Lower leg skin (tissue), 4 donors: Measurements from ENCODE around the gene TBX15. TPM values are rescaled to one million over a fixed set of nuclear protein-coding genes. Genes with fewer than 3 reads are reported as not detected.

ENCODE experiments used
- DNase-seq, 2 donors: peaks; one replicate each; pipeline ENCODE4 v3.0.0-alpha.2; 2019; ENCODE audit warnings: low spot score in 2 of 2
- H3K4me3 ChIP-seq: fragments of 200-600 bp; sonication (generic); 2 replicates; pipeline ENCODE4 v1.5.1; 2017; ENCODE audit warnings: mild to moderate bottlenecking, low read depth; ENCODE audit not compliant: poor library complexity, severe bottlenecking
- POLR2A ChIP-seq, 2 donors: fragments of 450-650 bp; IDR thresholded peaks; one replicate each; pipeline ENCODE4 v1.6.1; 2016 to 2017; ENCODE audit warnings: antibody characterized with exemption in 2 of 2, mild to moderate bottlenecking in 1 of 2, moderate library complexity in 1 of 2
- WGBS, 2 donors: methylation state at CpG; one replicate each; pipeline ENCODE4 v1.1.5; 2018; 5-methylcytosine and 5-hydroxymethylcytosine counted together
- intact Hi-C: fragments of 100-400 bp; cut with DNase I; formaldehyde crosslinking; loops from one replicate; pipeline ENCODE4 v1.15.0; 2023; ENCODE audit warnings: low total_unique reads
- total RNA-seq, 4 donors: library from RNA; depleted of rRNA; stranded (reverse); fragments of >200 nt; gene quantifications; one replicate each; pipeline ENCODE4 v1.1.0, GENCODE V29; 2016
- TF ChIP-seq, protein P1 (sequence below), 3 donors: fragments of 450-650 bp; IDR thresholded peaks; one replicate each; pipeline ENCODE4 v1.5.1; 2016; ENCODE audit warnings: antibody characterized with exemption in 3 of 3, mild to moderate bottlenecking in 3 of 3, moderate library complexity in 2 of 3

The TBX15 gene
- total RNA-seq, 4 donors from 2014 or later, result 4.7 to 17.0 (median 5.9) TPM

DNA sequence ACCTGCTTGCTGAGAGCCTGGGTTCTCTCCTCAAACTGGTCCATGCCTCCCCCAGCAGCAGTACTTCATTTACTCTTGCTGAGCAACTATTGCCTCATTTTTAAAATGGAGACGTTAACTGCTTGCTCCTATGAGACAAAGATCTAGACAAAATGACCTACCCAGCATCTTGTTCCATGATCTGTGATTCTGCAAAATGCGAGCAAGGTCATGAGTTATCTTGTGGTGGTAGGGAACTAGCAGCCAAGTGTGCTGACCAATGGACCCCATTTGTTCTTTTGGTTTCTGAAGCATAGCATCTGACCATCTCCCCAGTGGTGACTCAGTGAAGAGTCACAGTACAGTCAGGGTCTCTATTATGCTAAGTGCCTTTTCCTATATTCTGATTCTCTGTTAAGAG, 40.4 kb downstream of the TBX15 start:
- 88 to 95% methylated on average over 2 of the region's 2 CpGs for WGBS, 2 donors
- no peak for TF ChIP-seq POLR2A (IDR thresholded peaks at IDR 0.05)
- TF ChIP-seq, protein P1, sequence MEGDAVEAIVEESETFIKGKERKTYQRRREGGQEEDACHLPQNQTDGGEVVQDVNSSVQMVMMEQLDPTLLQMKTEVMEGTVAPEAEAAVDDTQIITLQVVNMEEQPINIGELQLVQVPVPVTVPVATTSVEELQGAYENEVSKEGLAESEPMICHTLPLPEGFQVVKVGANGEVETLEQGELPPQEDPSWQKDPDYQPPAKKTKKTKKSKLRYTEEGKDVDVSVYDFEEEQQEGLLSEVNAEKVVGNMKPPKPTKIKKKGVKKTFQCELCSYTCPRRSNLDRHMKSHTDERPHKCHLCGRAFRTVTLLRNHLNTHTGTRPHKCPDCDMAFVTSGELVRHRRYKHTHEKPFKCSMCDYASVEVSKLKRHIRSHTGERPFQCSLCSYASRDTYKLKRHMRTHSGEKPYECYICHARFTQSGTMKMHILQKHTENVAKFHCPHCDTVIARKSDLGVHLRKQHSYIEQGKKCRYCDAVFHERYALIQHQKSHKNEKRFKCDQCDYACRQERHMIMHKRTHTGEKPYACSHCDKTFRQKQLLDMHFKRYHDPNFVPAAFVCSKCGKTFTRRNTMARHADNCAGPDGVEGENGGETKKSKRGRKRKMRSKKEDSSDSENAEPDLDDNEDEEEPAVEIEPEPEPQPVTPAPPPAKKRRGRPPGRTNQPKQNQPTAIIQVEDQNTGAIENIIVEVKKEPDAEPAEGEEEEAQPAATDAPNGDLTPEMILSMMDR (IDR thresholded peaks at IDR 0.05), result no peak
- intact Hi-C loops, result no loop called here
- no peak for DNase-seq
- no peak overlapping the region for H3K4me3 ChIP-seq

DNA sequence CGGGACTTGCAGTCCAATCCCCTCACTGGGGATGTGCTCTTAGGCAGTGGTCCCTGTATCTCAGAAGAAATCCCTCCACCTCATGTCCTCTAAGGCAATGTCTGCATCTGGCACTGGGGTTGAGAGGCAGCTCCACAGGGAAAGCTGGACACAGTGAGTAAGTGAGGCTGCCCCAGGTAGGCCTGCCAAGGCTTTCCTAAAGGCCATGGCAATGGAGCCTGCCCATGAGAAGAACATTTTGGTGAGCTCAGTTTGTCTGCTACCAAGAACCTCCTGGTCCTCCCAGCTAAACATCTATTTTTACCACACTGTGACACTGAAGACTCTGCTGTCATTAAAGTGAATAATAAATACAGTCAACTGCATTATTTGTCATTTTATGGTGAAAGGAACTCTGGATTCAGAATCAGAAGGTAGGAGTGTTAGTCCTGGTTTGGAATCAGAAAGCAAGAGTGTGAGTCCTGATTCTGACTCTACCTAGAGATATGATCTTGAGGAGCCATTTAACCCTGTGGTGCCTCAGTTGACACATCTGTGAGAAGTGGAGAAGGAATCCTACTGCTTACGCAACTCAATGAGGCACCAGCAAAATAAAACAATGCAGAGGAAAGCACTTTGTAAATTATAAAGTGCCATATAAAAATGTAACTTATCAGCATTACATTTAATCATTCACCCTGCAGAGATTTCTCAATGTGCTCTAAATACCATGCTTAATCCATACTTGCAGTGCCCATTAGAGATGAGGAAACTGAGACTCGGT, 41.0 kb downstream of the TBX15 start:
- no peak overlapping the region for H3K4me3 ChIP-seq
- intact Hi-C loops, result no loop called here
- TF ChIP-seq, protein P1 (IDR thresholded peaks at IDR 0.05), result no peak
- no peak for TF ChIP-seq POLR2A (IDR thresholded peaks at IDR 0.05)
- WGBS, 2 donors, result 89% methylated on average over 3 of the region's 3 CpGs
- DNase-seq, result no peak

DNA sequence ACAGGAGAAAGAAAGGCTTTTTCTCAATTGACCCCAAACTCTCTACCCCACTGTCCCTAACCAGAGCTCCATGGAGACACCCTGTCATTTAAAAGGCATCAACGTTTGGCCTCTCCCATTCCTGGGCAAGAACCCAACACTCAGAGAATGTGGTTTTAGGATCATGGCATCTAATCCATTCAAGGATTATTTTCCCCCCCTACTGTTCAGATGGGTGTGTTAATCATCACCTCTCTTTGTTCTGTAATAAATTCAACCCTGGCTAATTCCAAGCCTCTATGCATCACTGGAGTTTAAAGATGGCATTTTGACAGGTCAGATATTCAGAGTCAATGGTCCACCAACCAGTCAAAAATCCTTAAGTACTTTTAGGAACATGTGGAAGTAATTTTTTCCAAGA, 42.7 kb downstream of the TBX15 start:
- H3K4me3 ChIP-seq, result no peak overlapping the region
- no peak for TF ChIP-seq POLR2A (IDR thresholded peaks at IDR 0.05)
- TF ChIP-seq, protein P1 (IDR thresholded peaks at IDR 0.05), result no peak
- intact Hi-C loops, result no loop called here
- no peak for DNase-seq
- WGBS, 2 donors, result 7 to 18% methylated on average over 1 of the region's 1 CpG

DNA sequence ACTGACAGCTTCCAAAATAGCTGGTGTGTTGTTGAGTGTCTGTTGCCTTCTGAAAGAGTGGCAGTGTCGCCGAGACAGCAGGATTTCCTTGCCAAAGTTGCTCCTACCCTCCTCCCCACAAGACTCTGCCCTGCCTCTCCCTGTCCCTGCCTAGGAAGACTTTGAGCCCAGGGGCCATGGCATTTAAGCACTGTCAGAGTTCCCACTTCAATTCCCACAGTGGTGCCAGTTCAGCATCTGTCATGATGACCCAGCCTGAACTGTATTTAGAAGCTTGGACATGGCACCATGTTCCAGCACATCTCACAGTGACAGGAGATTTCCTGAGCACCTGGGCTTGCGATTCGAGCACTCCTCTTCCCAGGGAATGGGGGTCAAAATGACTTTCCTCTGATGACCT, 43.6 kb downstream of the TBX15 start:
- 67 to 74% methylated on average over 4 of the region's 4 CpGs for WGBS, 2 donors
- no peak for TF ChIP-seq POLR2A (IDR thresholded peaks at IDR 0.05)
- no peak for DNase-seq
- intact Hi-C loops, result no loop called here
- H3K4me3 ChIP-seq, result no peak overlapping the region

DNA sequence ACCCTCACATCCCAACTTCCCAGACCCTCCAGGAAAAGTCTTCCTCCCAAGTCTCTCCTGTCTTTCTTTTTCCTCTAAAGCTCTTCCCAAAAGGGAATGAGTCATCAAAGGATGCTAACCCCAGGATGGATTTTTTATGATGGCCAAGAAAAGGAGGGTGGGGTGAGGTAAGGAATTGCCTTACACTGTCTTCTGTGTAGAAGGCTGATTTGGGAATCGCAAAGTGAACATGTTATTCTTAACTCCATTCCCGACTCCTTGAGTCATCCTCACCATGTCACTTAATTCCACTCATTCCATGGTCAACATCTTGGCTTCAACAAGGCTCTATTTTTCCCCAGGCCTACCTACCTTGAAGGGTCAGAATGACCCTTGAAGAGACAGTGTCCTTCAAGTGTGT, 44.0 kb downstream of the TBX15 start:
- no peak for DNase-seq
- TF ChIP-seq, protein P1 (IDR thresholded peaks at IDR 0.05), result no peak
- TF ChIP-seq POLR2A (IDR thresholded peaks at IDR 0.05), result no peak
- WGBS, 2 donors, result 63 to 80% methylated on average over 2 of the region's 2 CpGs
- intact Hi-C loops, result no loop called here
- no peak overlapping the region for H3K4me3 ChIP-seq

DNA sequence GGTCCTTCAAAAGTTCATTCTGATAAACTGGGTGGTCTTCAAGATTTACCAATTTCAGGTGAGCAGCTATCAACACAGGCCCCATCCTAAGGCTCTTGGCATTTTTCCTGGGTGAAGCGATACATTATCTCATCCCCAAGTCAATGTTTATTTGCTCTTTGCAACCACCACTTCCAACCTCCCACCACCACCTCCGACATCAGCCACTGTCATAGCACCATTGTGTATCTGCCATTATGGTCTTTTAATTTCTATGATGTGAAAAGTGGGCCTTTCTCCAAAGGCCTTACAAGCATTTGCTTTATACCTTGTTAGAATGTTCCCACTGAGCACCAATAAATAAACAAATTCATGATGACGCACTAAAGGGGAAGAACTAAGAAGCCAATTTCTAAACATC, 47.2 kb downstream of the TBX15 start:
- DNase-seq, result no peak
- 75 to 79% methylated on average over 3 of the region's 3 CpGs for WGBS, 2 donors
- intact Hi-C loops, result no loop called here

More for the DNA sequence above, 47.2 kb downstream of the TBX15 start:
- TF ChIP-seq POLR2A (IDR thresholded peaks at IDR 0.05), result no peak
- TF ChIP-seq, protein P1 (IDR thresholded peaks at IDR 0.05), result no peak
- H3K4me3 ChIP-seq, result no peak overlapping the region
